HG02840 (cell line): ENCODE measurements around the gene POFUT2.

Experiments used
- ATAC-seq: cut with Tn5 transposase; IDR thresholded peaks from one replicate; pipeline ENCODE4 v1.9.1; 2021; ENCODE audit warnings: mild to moderate bottlenecking, moderate library complexity, moderate number of reproducible peaks; ENCODE audit not compliant: unreplicated experiment, low FRiP score

Gene POFUT2

GRCh38 chr21:45253633-45254459 is 33.8 kb downstream of the POFUT2 start:
- no peak for ATAC-seq

- no peak for ATAC-seq
Observed at GRCh38 chr21:45253180-45253579, 34.5 kb downstream of the POFUT2 start.

- no peak for ATAC-seq
Observed at GRCh38 chr21:45252448-45252925, 35.2 kb downstream of the POFUT2 start.

GRCh38 chr21:45251635-45252447 is 35.9 kb downstream of the POFUT2 start:
- ATAC-seq: no peak

- ATAC-seq: no peak
Observed at GRCh38 chr21:45250914-45251634, 36.6 kb downstream of the POFUT2 start.

GRCh38 chr21:45250272-45250671 is 37.4 kb downstream of the POFUT2 start:
- ATAC-seq: no peak

- ATAC-seq: no peak
Observed at GRCh38 chr21:45249626-45250025, 38.1 kb downstream of the POFUT2 start.

- no peak for ATAC-seq
Observed at GRCh38 chr21:45248893-45249381, 38.8 kb downstream of the POFUT2 start.

GRCh38 chr21:45248301-45248892 is 39.3 kb downstream of the POFUT2 start:
- no peak for ATAC-seq

- no peak for ATAC-seq
Observed at GRCh38 chr21:45246386-45247320, 41.0 kb downstream of the POFUT2 start.

GRCh38 chr21:45244799-45245340 is 42.8 kb downstream of the POFUT2 start:
- ATAC-seq: no peak

GRCh38 chr21:45243603-45244002 is 44.1 kb downstream of the POFUT2 start:
- ATAC-seq: no peak

GRCh38 chr21:45241357-45241756 is 46.3 kb downstream of the POFUT2 start:
- ATAC-seq: no peak

- ATAC-seq: no peak
Observed at GRCh38 chr21:45237401-45237800, 50.3 kb downstream of the POFUT2 start.

GRCh38 chr21:45236481-45236880 is 51.2 kb downstream of the POFUT2 start:
- ATAC-seq: no peak

GRCh38 chr21:45235488-45235887 is 52.2 kb downstream of the POFUT2 start:
- no peak for ATAC-seq

- no peak for ATAC-seq
Observed at GRCh38 chr21:45234965-45235364, 52.7 kb downstream of the POFUT2 start.

GRCh38 chr21:45234127-45234526 is 53.6 kb downstream of the POFUT2 start:
- no peak for ATAC-seq

- ATAC-seq: no peak
Observed at GRCh38 chr21:45231705-45232104, 56.0 kb downstream of the POFUT2 start.
